ENCODE measurements around the gene SLC12A5. TPM values are rescaled to one million over a fixed set of nuclear protein-coding genes. Genes with fewer than 3 reads are reported as not detected.

SLC12A5 gene
- total RNA-seq, 6 experiments from 2014 or later = 0.32 to 0.91 (median 0.64) TPM; not detected in 3

DNA sequence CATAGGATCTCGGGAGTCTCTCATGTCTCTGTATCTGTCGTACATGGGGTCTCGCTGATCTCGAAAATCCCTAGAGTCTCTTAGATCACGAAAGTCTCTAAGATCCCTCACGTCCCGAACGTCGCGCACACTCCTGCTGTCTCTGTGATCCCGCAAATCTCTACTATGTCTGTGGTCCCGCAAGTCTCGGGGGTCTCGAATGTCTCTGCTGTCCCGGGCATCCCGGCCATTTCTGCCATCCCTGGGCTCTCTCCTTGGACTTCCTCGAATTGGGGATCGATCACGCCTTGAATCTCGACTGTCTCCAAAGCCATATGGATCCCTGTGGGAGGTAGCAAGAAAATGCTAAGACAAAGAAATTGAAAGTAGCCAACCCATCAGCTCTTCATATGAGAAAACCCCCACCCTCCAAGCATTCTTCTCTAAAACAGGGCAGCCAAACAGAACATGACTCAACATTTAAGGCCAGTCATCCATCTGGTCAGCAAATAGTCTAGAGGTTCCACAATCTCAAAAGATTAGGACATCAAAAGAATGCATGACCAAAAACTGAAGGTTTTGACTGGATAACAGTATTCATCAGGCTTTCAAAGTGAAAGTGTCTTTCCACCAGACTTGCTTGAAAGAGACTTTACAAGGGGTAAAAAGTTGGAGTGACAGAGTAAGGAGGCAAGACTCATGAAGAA is 41.3 kb downstream of the SLC12A5 start:
- 96% methylated on average over 20 of the region's 20 CpGs for WGBS (ENCODE audit: insufficient coverage, low coverage, low lambda C conversion rate, missing lambda C conversion rate)
- no peaks in the 10 kb centered on the region for H3K27me3 ChIP-seq
- H3K4me1 ChIP-seq = no peaks in the 10 kb centered on the region
- H3K27ac ChIP-seq = no peak overlapping the region
- intact Hi-C loops (cut with DNase I) = loop anchor here in 1 of 2 donors (10.0 kb wide), 1 partner anchor 46 kb away; the partner anchor contains the start of gene SLC12A5
- no peak overlapping the region for H3K4me3 ChIP-seq
- TF ChIP-seq POLR2A (IDR thresholded peaks at IDR 0.05) = no peak
- no peaks in the 10 kb centered on the region for H3K9me3 ChIP-seq
- DNase-seq (no peak), ATAC-seq (no peak)
- H3K36me3 ChIP-seq = peaks cover 10 to 59% (median 27%) of the 10 kb centered on the region in 4 donors

DNA sequence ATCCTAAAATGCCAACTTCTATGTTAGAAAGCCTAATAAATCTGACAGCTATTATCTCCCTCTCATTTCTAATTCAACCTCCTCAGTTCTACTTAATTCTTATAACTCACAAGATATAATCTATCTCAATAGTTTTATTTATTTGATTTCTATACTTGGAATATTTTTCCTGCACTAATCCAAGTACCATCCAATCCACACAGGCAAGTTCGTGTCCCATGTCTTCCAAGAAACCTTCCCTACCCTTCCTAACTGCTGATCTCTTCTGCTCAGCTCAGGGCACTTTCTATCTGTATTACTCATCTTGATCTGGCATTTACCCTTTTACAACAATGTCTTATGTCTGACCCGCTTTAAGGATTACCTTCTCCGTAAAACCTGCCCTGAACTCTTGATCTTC is 42.6 kb downstream of the SLC12A5 start:
- intact Hi-C loops (cut with DNase I) = loop anchor here in 1 of 2 donors (10.0 kb wide), 1 partner anchor 47 kb away; the partner anchor contains the start of gene SLC12A5
- no peak for DNase-seq
- Histone ChIP-seq H3K4me1 (no peaks in the 10 kb centered on the region), H3K4me3 (no peak overlapping the region), H3K36me3 (peaks cover 8 to 55% (median 21%) of the 10 kb centered on the region in 4 donors), H3K27me3 (no peaks in the 10 kb centered on the region), H3K27ac (no peak overlapping the region), H3K9me3 (no peaks in the 10 kb centered on the region)
- TF ChIP-seq POLR2A (IDR thresholded peaks at IDR 0.05) = no peak
- TF ChIP-seq, protein P1, sequence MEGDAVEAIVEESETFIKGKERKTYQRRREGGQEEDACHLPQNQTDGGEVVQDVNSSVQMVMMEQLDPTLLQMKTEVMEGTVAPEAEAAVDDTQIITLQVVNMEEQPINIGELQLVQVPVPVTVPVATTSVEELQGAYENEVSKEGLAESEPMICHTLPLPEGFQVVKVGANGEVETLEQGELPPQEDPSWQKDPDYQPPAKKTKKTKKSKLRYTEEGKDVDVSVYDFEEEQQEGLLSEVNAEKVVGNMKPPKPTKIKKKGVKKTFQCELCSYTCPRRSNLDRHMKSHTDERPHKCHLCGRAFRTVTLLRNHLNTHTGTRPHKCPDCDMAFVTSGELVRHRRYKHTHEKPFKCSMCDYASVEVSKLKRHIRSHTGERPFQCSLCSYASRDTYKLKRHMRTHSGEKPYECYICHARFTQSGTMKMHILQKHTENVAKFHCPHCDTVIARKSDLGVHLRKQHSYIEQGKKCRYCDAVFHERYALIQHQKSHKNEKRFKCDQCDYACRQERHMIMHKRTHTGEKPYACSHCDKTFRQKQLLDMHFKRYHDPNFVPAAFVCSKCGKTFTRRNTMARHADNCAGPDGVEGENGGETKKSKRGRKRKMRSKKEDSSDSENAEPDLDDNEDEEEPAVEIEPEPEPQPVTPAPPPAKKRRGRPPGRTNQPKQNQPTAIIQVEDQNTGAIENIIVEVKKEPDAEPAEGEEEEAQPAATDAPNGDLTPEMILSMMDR (IDR thresholded peaks at IDR 0.05) = no peak
- 91% methylated on average over 3 of the region's 3 CpGs for WGBS (ENCODE audit: insufficient coverage, low coverage, low lambda C conversion rate, missing lambda C conversion rate)
- ATAC-seq = no peak

DNA sequence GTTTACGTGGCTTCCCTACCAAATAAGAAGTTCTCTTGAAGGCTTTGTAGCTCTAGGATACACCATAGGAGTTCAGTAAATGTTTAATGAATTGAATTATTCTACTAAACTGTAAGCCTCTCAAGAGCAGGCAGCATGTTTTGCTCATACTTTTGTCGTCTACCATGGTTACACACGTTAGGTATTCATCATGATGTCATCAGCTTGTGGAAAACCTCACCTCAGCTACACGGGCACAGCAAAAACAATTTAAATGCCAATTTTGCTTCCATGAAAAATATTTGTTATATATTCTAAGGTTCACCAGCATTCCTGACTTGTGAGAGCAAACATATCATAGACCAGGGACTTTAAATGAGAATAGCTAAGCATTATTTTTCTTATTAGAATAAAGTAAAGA is 44.0 kb downstream of the SLC12A5 start:
- DNase-seq (no peak), ATAC-seq (no peak)
- no peak overlapping the region for H3K4me3 ChIP-seq
- H3K9me3 ChIP-seq = no peaks in the 10 kb centered on the region
- H3K36me3 ChIP-seq = peaks cover 0 to 40% (median 11%) of the 10 kb centered on the region in 4 donors
- H3K4me1 ChIP-seq = no peaks in the 10 kb centered on the region
- intact Hi-C loops (cut with DNase I) = loop anchor here in 1 of 2 donors (10.0 kb wide), 1 partner anchor 48 kb away; the partner anchor contains the start of gene SLC12A5
- WGBS (ENCODE audit: insufficient coverage, low coverage, low lambda C conversion rate, missing lambda C conversion rate) = 95% methylated on average over 4 of the region's 4 CpGs
- H3K27me3 ChIP-seq = no peaks in the 10 kb centered on the region
- no peak overlapping the region for H3K27ac ChIP-seq
- TF ChIP-seq, protein P1 (IDR thresholded peaks at IDR 0.05) = no peak
- TF ChIP-seq POLR2A (IDR thresholded peaks at IDR 0.05) = no peak

DNA sequence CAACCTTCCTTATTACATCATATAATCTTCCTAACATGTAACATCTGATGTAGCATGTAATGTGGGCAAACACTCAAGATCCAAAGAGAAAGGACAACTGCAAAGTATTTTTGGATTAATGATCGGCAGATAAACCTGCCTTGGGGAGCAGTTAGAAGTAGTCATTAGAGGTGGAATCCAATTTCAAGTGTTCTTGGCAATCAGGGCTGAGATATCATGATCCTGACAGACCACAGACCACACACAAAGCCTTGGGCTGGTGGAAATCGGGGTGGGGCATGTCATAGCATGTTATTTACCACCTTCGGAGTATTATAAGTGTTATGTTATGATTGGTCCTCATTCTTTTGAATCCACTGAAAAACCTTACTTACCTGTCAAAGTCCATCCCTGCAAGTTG is 44.4 kb downstream of the SLC12A5 start:
- Histone ChIP-seq H3K36me3 (peaks cover 0 to 36% (median 9%) of the 10 kb centered on the region in 4 donors), H3K27me3 (no peaks in the 10 kb centered on the region), H3K4me1 (no peaks in the 10 kb centered on the region), H3K9me3 (no peaks in the 10 kb centered on the region), H3K27ac (no peak overlapping the region), H3K4me3 (no peak overlapping the region)
- no peak for TF ChIP-seq POLR2A (IDR thresholded peaks at IDR 0.05)
- intact Hi-C loops (cut with DNase I) = loop anchor here in 1 of 2 donors (10.0 kb wide), 1 partner anchor 49 kb away; the partner anchor contains the start of gene SLC12A5
- no peak for ATAC-seq
- no peak for DNase-seq
- 88% methylated on average over 1 of the region's 3 CpGs for WGBS (ENCODE audit: insufficient coverage, low coverage, low lambda C conversion rate, missing lambda C conversion rate)

DNA sequence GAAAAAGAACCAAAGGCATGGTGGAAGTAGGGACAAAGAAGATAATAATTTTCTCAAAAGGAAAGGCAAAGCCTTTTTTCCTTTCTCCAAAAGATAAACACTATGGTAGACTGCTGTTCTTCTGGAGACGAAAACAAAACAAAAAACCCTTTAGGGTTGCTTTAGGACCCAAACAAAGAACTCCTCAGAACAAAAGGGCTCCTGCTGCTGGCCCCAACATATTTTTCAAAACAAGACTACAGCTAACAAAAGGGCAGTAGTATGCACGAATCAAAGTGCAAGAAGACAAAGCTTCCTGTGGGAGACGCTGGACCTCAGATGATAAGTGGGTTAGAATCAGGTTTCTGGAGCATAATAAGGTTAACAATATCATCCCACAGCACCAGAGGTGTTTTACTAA is 45.0 kb downstream of the SLC12A5 start:
- no peaks in the 10 kb centered on the region for H3K9me3 ChIP-seq
- TF ChIP-seq, protein P1 (IDR thresholded peaks at IDR 0.05) = no peak
- no peak for TF ChIP-seq POLR2A (IDR thresholded peaks at IDR 0.05)
- no peak overlapping the region for H3K4me3 ChIP-seq
- ATAC-seq (no peak), DNase-seq (no peak)
- intact Hi-C loops (cut with DNase I) = loop anchor here in 1 of 2 donors (10.0 kb wide), 1 partner anchor 49 kb away; the partner anchor contains the start of gene SLC12A5
- H3K4me1 ChIP-seq = no peaks in the 10 kb centered on the region
- H3K36me3 ChIP-seq = peaks cover 0 to 30% (median 9%) of the 10 kb centered on the region in 4 donors
- H3K27me3 ChIP-seq = no peaks in the 10 kb centered on the region
- 84% methylated on average over 3 of the region's 3 CpGs for WGBS (ENCODE audit: insufficient coverage, low coverage, low lambda C conversion rate, missing lambda C conversion rate)
- H3K27ac ChIP-seq = no peak overlapping the region

Measured in right lobe of liver (tissue), 6 donors.